Mucosa of stomach (tissue), 1 donor: ENCODE results near the gene ZNF629.

ENCODE experiments used
- H3K27me3 ChIP-seq: one replicate; pipeline ENCODE4 v1.7.0; 2013; ENCODE audit warnings: mild to moderate bottlenecking, low read length; ENCODE audit not compliant: control insufficient read depth, insufficient read depth
- H3K36me3 ChIP-seq: one replicate; pipeline ENCODE4 v1.7.0; 2013; ENCODE audit warnings: low read length; ENCODE audit not compliant: control insufficient read depth, insufficient read depth
- H3K4me1 ChIP-seq: one replicate; pipeline ENCODE4 v1.7.0; 2013; ENCODE audit warnings: mild to moderate bottlenecking, low read length; ENCODE audit not compliant: control insufficient read depth, insufficient read depth
- H3K4me3 ChIP-seq: one replicate; pipeline ENCODE4 v1.7.0; 2013; ENCODE audit warnings: low read length
- H3K9ac ChIP-seq: one replicate; pipeline ENCODE4 v1.7.0; 2013; ENCODE audit warnings: mild to moderate bottlenecking, low read length, moderate library complexity
- H3K9me3 ChIP-seq: one replicate; pipeline ENCODE4 v1.7.0; 2013; ENCODE audit warnings: mild to moderate bottlenecking, low read length, moderate library complexity; ENCODE audit not compliant: control insufficient read depth
- donor health status: Pancreatic carcinoma.

Gene ZNF629

DNA sequence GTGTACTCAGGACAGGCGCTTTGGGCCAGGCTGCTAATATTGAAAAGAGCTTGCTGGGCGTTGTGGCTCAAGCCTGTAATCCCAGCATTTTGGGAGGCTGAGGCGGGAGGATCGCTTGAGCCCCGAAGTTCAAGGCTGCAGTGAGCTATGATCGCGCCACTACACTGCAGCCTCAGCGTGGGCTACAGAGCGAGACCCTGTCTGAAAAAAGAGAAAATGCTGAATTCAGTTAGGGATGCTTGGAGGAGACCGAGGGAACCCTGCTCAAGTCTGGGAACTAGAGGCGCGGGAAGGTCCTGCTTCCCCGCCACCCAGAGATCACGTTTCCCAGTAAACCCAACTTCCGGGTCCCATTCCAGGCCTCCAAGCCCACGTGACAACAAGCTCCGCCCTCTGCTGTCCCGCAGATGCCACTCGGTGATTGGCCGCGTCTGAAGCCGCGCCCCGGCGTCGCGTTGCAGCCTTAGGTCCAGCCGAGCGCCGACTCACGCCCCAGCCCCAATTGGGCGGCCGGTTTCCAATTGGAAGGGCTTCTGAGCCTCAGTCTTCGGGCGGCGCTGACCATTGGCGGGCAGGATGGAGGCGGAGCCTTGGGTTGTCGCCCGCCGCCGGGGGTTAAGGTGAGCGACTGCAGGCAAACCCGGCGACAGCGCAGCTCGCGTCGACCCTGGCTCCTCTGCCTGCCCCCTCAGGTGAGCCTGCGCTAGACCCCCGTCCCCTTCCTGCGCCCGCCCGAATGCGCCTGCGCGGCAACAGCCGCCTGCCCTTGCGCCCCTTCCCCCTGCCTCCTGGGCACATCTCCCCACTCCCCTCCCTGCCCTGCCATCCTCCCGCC is 39.0 kb downstream of the ZNF629 start, which contains the start of gene PHKG2:
PHKG2 (plus strand) TSS at position 627 of the 835 bp plus-strand sequence. CDS start 396 bp downstream, outside the sequence.
- no peaks in the 10 kb centered on the region for H3K27me3 ChIP-seq
- peaks cover 9% of the 10 kb centered on the region for H3K4me1 ChIP-seq
- H3K36me3 ChIP-seq = no peaks in the 10 kb centered on the region
- H3K9me3 ChIP-seq = no peaks in the 10 kb centered on the region
- peak within 1 kb of the TSS; percentile 74 for H3K4me3 ChIP-seq
- peak within 1 kb of the TSS; percentile 78 for H3K9ac ChIP-seq

DNA sequence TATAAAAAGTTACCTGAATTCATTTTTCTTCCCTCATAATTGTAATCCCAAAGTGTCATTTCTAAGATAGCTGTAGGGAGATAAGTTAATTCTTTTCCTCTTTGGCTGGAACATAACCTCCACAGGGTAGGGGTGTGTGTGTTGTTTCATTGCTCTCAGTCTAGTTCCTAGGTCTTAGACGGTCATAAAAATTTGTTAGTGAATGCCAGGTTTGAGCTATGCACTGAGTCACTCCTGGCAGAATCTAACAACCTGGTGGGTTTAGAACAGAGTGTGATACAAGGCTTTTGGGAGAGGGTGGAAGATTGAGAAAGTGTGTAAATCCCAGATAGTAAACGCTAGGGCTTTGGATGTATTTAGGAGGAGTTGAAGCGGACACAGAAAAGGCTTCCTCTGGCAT is 39.7 kb downstream of the ZNF629 start:
- Histone ChIP-seq H3K9me3 (no peaks in the 10 kb centered on the region), H3K9ac (peak overlapping the region; percentile 78), H3K4me3 (peak overlapping the region; percentile 74), H3K36me3 (no peaks in the 10 kb centered on the region), H3K4me1 (peaks cover 11% of the 10 kb centered on the region), H3K27me3 (no peaks in the 10 kb centered on the region)

DNA sequence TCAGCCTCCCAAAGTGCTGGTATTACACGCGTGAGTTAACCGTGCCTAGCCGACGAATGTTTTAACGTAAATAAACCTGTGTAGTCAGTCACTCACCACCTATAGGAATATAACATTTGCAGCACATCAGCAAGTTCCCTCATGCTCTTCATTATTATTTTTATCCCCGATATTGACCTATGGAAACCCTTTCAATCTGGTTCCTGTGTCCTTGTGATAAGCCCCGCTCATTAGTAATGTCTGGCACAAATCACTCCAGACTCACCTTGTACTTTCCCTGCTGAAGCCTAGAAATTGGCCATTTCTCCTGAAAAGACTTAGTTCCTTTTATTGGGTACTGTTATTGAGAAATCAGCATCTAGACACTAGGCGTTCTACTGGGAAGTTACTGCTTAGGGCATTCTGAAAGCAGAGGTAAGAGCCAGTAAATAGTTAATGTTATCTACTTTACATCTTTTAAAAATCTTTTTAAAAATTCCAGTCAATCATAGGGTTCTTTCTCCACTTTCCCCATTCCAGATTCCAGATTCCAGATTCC is 40.3 kb downstream of the ZNF629 start:
- no peak overlapping the region for H3K9ac ChIP-seq
- no peak overlapping the region for H3K4me3 ChIP-seq
- no peaks in the 10 kb centered on the region for H3K9me3 ChIP-seq
- no peaks in the 10 kb centered on the region for H3K27me3 ChIP-seq
- H3K36me3 ChIP-seq = no peaks in the 10 kb centered on the region
- H3K4me1 ChIP-seq = peaks cover 17% of the 10 kb centered on the region

DNA sequence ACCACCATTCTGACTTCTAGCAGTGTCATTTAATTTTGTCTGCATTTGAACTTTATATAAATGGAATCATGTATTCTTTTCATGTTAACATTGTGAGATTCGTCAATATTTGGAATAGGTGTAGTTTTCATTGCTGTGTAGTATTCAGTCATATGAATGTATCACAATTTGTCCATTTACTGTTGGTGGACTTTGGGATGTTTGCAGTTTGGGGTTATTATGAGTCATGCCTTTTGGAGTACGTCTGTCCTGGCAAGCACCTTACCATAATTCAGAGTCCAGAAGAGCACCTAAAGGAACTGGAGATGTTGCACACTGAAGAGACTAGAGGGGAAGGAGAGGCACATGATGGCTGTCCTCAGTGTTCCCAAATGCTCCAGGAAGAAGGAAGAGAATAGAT is 41.9 kb downstream of the ZNF629 start:
- peaks cover 34% of the 10 kb centered on the region for H3K4me1 ChIP-seq
- no peaks in the 10 kb centered on the region for H3K36me3 ChIP-seq
- H3K27me3 ChIP-seq = no peaks in the 10 kb centered on the region
- H3K9ac ChIP-seq = no peak overlapping the region
- no peak overlapping the region for H3K4me3 ChIP-seq
- no peaks in the 10 kb centered on the region for H3K9me3 ChIP-seq

DNA sequence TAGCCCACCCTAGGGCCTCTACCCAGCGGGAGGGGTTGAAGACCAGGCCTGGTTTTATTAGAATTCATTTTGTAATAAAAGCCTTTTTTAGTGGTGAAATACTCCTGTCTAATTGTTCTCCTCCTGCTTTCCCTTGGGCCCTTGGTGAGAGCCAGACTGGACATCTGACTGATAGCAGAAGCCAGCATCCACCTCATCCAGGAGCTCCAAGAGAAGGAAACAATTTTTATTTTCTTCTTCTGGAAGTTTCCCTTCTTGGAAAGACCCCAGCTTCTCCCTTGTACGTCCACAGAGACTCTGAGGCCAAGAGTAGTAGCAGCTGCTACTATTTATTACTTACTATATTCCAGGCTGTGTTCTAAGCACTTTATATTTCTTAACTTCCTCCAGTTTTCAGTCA is 42.8 kb downstream of the ZNF629 start:
- Histone ChIP-seq H3K36me3 (peaks cover under 1% of the 10 kb centered on the region), H3K9me3 (no peaks in the 10 kb centered on the region), H3K27me3 (no peaks in the 10 kb centered on the region), H3K4me1 (peaks cover 42% of the 10 kb centered on the region), H3K9ac (no peak overlapping the region), H3K4me3 (no peak overlapping the region)

DNA sequence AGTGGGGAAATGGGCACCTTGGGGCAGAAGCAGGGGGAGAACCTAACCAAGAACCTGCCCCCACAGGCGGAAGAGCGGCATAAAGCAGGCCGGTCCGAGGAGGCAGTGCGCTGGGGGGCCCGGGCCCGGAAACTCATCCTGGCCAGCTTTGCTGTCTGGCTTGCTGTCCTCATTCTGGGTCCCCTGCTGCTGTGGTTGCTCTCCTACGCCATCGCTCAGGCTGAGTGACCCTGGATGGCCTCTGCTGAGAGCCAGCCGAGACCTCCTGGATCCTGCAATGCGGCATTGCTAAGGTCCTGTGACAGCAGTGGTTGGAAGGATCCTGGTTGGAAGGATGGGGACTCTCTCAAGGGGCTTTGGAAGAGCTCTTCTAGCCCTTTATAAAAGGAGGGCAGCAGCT is 43.3 kb downstream of the ZNF629 start:
- Histone ChIP-seq H3K9ac (no peak overlapping the region), H3K4me1 (peaks cover 42% of the 10 kb centered on the region)

DNA sequence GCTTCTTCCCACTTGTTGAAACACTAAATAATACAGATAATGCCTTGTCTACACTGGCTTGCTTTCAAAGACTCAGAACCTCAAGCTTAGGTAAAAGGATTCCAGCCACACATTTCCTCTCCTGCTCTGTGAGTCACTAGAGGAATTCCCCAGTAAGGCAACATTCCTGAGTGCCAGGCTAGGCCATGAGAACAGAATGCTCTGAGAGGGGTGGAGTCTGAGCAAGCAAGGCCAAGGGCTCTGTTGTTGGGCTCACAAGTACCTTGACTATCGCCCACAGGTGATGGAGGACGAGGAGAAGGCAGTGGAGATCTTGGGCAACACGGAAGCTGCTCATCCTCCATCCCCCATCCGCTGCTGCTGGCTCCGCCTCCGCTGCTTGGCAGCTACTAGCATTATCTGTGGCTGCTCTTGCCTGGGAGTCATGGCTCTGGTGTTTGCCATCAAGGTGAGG is 45.5 kb downstream of the ZNF629 start:
- Histone ChIP-seq H3K9ac (peak overlapping the region; percentile 68), H3K36me3 (peaks cover 22% of the 10 kb centered on the region), H3K4me3 (peak overlapping the region; percentile 11)

More for the DNA sequence above, 43.3 kb downstream of the ZNF629 start:
- H3K9me3 ChIP-seq = no peaks in the 10 kb centered on the region
- H3K4me3 ChIP-seq = no peak overlapping the region
- H3K36me3 ChIP-seq = peaks cover 5% of the 10 kb centered on the region
- no peaks in the 10 kb centered on the region for H3K27me3 ChIP-seq

DNA sequence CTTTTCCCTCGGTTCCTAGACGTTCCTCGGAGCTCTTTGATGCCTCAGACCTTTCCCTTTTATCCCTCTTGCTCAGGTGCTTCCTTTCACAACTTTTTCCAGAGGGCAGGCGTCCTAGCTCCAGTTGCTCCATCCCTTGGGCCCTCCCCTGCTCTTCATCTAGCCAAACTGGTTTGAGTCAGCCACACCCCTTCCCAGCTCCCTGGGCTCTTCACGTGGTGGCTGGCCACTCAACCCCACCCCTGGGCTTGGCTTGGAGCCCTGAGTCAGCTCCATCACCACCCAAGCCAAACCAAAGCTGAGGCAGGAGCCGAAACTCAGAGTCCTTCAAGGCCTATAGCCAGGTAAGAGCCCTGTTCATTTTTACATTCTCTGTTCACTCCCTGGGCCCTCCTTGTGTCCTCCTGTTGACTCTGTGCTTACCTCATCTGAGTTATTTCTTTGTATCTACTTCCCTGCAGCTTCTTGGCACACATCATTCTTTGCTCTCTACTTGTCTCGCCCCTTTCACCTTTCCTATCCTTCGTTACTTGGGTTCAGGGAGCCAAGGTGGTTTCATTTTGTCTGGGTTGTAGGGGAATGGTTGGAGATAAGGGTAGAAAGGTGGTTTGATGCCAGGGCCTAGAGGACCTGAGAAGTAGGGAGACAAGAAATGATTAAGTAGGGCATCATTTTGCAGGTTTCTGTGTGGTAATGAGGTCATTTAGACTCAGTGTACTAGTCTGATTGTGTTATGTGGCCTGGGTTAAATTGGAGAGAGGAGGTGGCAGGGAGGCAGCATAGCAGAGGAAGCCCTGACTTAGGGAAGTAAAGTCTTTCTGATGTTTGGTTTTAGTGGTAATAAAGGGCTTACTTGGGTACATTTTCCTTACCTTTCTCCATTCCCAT is 46.4 kb downstream of the ZNF629 start:
- H3K36me3 ChIP-seq = peaks cover 27% of the 10 kb centered on the region
- H3K9ac ChIP-seq = peak overlapping the region; percentile 68
- no peaks in the 10 kb centered on the region for H3K9me3 ChIP-seq
- peak overlapping the region; percentile 4 for H3K4me3 ChIP-seq
- no peaks in the 10 kb centered on the region for H3K27me3 ChIP-seq
- peaks cover 33% of the 10 kb centered on the region for H3K4me1 ChIP-seq

More for the DNA sequence above, 45.5 kb downstream of the ZNF629 start:
- H3K27me3 ChIP-seq = no peaks in the 10 kb centered on the region
- H3K4me1 ChIP-seq = peaks cover 33% of the 10 kb centered on the region
- no peaks in the 10 kb centered on the region for H3K9me3 ChIP-seq

DNA sequence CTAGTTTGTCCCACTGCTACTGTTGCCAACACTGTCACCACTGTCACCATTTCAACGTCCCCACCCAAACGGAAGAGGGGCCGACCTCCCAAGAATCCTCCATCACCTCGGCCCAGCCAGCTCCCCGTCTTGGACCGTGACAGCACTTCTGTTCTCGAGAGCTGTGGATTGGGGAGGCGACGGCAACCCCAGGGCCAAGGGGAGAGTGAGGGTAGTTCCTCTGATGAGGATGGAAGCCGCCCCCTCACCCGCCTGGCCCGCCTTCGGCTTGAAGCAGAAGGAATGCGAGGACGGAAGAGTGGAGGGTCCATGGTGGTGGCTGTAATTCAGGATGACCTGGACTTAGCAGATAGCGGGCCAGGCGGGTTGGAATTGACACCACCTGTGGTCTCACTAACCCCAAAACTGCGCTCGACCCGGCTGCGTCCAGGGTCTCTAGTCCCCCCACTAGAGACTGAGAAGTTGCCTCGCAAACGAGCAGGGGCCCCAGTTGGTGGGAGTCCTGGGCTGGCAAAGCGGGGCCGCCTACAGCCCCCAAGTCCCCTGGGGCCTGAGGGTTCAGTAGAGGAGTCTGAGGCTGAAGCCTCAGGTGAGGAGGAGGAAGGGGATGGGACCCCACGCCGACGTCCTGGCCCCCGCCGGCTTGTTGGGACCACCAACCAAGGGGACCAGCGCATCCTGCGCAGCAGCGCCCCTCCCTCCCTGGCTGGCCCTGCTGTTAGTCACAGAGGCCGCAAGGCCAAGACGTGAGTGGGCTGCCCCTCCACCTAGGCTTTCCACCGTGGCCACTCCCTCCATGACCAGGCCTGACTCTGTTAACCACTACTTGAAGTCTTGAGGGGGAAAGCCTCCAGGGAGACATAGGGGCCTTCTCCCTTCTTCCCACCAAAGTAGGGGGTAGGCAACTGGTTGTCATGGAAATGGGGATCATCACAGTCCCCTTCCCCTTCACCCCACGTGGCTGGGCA is 47.7 kb downstream of the ZNF629 start:
- peaks cover 30% of the 10 kb centered on the region for H3K36me3 ChIP-seq
- H3K4me3 ChIP-seq = no peak overlapping the region
- peaks cover 33% of the 10 kb centered on the region for H3K4me1 ChIP-seq
- no peaks in the 10 kb centered on the region for H3K9me3 ChIP-seq
- peak overlapping the region; percentile 45 for H3K9ac ChIP-seq
- no peaks in the 10 kb centered on the region for H3K27me3 ChIP-seq

DNA sequence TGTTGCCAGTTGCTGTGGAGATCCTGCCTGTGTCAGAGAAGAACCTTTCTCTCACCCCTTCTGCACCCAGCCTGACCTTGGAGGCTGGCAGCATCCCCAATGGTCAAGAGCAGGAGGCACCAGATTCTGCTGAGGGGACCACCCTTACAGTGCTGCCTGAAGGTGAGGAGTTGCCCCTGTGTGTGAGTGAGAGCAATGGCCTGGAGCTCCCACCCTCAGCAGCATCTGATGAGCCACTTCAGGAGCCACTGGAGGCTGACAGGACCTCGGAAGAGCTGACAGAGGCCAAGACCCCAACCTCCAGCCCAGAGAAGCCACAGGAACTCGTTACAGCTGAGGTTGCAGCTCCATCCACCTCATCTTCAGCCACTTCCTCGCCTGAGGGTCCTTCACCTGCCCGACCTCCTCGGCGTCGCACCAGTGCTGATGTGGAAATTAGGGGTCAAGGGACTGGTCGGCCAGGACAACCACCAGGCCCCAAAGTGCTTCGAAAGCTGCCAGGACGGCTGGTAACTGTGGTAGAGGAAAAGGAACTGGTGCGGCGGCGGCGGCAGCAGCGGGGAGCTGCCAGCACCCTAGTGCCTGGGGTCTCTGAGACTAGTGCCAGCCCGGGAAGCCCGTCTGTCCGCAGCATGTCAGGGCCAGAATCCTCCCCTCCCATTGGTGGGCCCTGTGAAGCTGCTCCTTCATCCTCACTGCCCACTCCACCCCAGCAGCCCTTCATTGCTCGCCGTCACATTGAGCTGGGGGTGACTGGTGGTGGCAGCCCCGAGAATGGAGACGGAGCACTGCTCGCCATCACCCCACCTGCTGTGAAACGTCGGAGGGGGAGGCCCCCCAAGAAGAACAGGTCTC is 49.0 kb downstream of the ZNF629 start:
- Histone ChIP-seq H3K4me1 (peaks cover 33% of the 10 kb centered on the region), H3K27me3 (no peaks in the 10 kb centered on the region), H3K9ac (no peak overlapping the region), H3K36me3 (peaks cover 35% of the 10 kb centered on the region), H3K4me3 (no peak overlapping the region), H3K9me3 (no peaks in the 10 kb centered on the region)
